WI38 (cell line): ENCODE data around the gene ISL2.
A peak's percentile ranks its signal among the peaks of the same experiment; 100 is the strongest.

Experiments used
- H3K4me3 ChIP-seq: 2 replicates; pipeline ENCODE4 v1.5.1; 2011; ENCODE audit warnings: low read depth, mild to moderate bottlenecking, control low read depth, low read length
- CTCF ChIP-seq: IDR thresholded peaks from 2 replicates; pipeline ENCODE4 v1.5.1; 2012; ENCODE audit warnings: low read depth, mild to moderate bottlenecking, control low read depth, low read length

ISL2 gene

GRCh38 chr15:76328958-76329357, 7.6 kb upstream of the ISL2 start:
- no peak overlapping the region for H3K4me3 ChIP-seq
- TF ChIP-seq CTCF = no peak

- no peak overlapping the region for H3K4me3 ChIP-seq
- TF ChIP-seq CTCF = peak; percentile 72
Observed at GRCh38 chr15:76330080-76330680, 6.4 kb upstream of the ISL2 start.

- H3K4me3 ChIP-seq = no peak overlapping the region
- no peak for TF ChIP-seq CTCF
Observed at GRCh38 chr15:76332796-76333195, 3.8 kb upstream of the ISL2 start.

- no peak overlapping the region for H3K4me3 ChIP-seq
- no peak for TF ChIP-seq CTCF
Observed at GRCh38 chr15:76333309-76333708, 3.3 kb upstream of the ISL2 start.

GRCh38 chr15:76333720-76334437, 2.7 kb upstream of the ISL2 start:
- no peak overlapping the region for H3K4me3 ChIP-seq
- peak; percentile 13; the same call in 1 of the 2 replicates for TF ChIP-seq CTCF

GRCh38 chr15:76334438-76335306, 1.9 kb upstream of the ISL2 start:
- no peak overlapping the region for H3K4me3 ChIP-seq

More at GRCh38 chr15:76334438-76335306, 1.9 kb upstream of the ISL2 start:
- TF ChIP-seq CTCF = no peak
